ENCODE measurements around the gene NNMT.
"Not testable (repeated sequence)": the region's sequence is repeated elsewhere in the genome, so short reads cannot be mapped to it uniquely, and the experiment has no call there.

The NNMT gene

GRCh38 chr11:114314096-114314495, 17.9 kb downstream of the NNMT start:
- no peak for DNase-seq

GRCh38 chr11:114315749-114316368, 19.7 kb downstream of the NNMT start:
- no peak for DNase-seq

- no peak for DNase-seq
Measured at GRCh38 chr11:114316980-114317786, 21.0 kb downstream of the NNMT start.

- no peak for DNase-seq
Measured at GRCh38 chr11:114317787-114318137, 21.6 kb downstream of the NNMT start.

GRCh38 chr11:114318361-114318760, 22.2 kb downstream of the NNMT start:
- DNase-seq: no peak

- DNase-seq: no peak
Measured at GRCh38 chr11:114319716-114320328, 23.6 kb downstream of the NNMT start.

- no peak for DNase-seq
Measured at GRCh38 chr11:114321621-114322257, 25.5 kb downstream of the NNMT start.

GRCh38 chr11:114322934-114323333, 26.7 kb downstream of the NNMT start:
- no peak for DNase-seq

GRCh38 chr11:114326151-114326550, 30.0 kb downstream of the NNMT start:
- no peak for DNase-seq

GRCh38 chr11:114326776-114327175, 30.6 kb downstream of the NNMT start:
- no peak for DNase-seq

- DNase-seq: no peak
Measured at GRCh38 chr11:114330373-114330772, 34.2 kb downstream of the NNMT start.

- DNase-seq: peak; percentile 46
Measured at GRCh38 chr11:114340311-114341131, 44.3 kb downstream of the NNMT start.

GRCh38 chr11:114341667-114342066, 45.5 kb downstream of the NNMT start:
- DNase-seq: not testable (repeated sequence)

GRCh38 chr11:114342476-114342875, 46.3 kb downstream of the NNMT start:
- no peak for DNase-seq

- DNase-seq: no peak
Measured at GRCh38 chr11:114343020-114343419, 46.8 kb downstream of the NNMT start.

- DNase-seq: no peak
Measured at GRCh38 chr11:114343493-114343892, 47.3 kb downstream of the NNMT start.

GRCh38 chr11:114344494-114344893, 48.3 kb downstream of the NNMT start:
- DNase-seq: no peak

- no peak for DNase-seq
Measured at GRCh38 chr11:114345575-114346222, 49.5 kb downstream of the NNMT start.

GRCh38 chr11:114346709-114347141, 50.5 kb downstream of the NNMT start:
- no peak for DNase-seq

GRCh38 chr11:114348200-114349191, 52.3 kb downstream of the NNMT start:
- DNase-seq: no peak

GRCh38 chr11:114350022-114350421, 53.8 kb downstream of the NNMT start:
- DNase-seq: no peak
